ENCODE results near the gene EML6. TPM values are rescaled to one million over a fixed set of nuclear protein-coding genes. Genes with fewer than 3 reads are reported as not detected.

Gene EML6
- total and polyA plus RNA-seq, 2 of the 8 experiments (the other 6 are each of a cell fraction or from before 2014, with no cell fraction given): 1.2 to 1.6 TPM

DNA sequence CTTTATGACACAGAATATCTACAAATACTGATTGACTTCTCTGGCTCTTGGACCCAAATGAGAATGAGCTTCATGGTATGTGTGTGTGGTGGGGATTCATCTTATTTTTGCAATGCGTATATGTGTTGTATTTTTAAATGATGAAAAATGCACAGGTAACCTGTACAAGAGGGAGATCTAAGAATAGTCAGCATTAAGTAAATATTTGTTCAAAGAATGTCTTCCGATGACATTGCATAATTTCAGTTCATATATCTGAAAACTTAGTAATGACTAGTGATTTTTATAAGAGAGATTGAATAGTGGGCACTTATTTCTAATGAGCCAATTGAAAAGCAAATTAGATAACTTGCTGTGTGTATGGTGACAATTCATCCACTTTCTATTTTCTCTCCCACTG is 66.4 kb downstream of the EML6 start (continued):
- TF ChIP-seq, protein P1, sequence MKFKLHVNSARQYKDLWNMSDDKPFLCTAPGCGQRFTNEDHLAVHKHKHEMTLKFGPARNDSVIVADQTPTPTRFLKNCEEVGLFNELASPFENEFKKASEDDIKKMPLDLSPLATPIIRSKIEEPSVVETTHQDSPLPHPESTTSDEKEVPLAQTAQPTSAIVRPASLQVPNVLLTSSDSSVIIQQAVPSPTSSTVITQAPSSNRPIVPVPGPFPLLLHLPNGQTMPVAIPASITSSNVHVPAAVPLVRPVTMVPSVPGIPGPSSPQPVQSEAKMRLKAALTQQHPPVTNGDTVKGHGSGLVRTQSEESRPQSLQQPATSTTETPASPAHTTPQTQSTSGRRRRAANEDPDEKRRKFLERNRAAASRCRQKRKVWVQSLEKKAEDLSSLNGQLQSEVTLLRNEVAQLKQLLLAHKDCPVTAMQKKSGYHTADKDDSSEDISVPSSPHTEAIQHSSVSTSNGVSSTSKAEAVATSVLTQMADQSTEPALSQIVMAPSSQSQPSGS (IDR thresholded peaks at IDR 0.05; ENCODE audit: low read length): no peak
- no peak for TF ChIP-seq YY1 (IDR thresholded peaks at IDR 0.05; ENCODE audit: low read depth, low read length)
